AG08395 (cell line): ENCODE measurements around the gene DECR2.
"Not testable (repeated sequence)": the region's sequence is repeated elsewhere in the genome, so short reads cannot be mapped to it uniquely, and the experiment has no call there.

Source experiments
- DNase-seq: peaks from one replicate; pipeline ENCODE4 v3.0.0; 2012; ENCODE audit warnings: mixed read lengths, low spot score

DECR2 gene

GRCh38 chr16:379183-379960, 22.3 kb upstream of the DECR2 start:
- DNase-seq, result no peak

- DNase-seq, result no peak
Measured at GRCh38 chr16:379961-380761, 21.5 kb upstream of the DECR2 start.

GRCh38 chr16:380762-381011, 21.0 kb upstream of the DECR2 start:
- DNase-seq, result no peak

GRCh38 chr16:381012-381788, 20.5 kb upstream of the DECR2 start:
- DNase-seq, result peak; percentile 24

- DNase-seq, result peak; percentile 94
Measured at GRCh38 chr16:381789-382717, 19.6 kb upstream of the DECR2 start, which contains the start of gene PGAP6. PGAP6 (minus strand) TSS chr16:381978; CDS start chr16:381821, 157 bp downstream.

GRCh38 chr16:383326-384051, 18.2 kb upstream of the DECR2 start:
- no peak for DNase-seq

GRCh38 chr16:386641-387156, 15.0 kb upstream of the DECR2 start:
- no peak for DNase-seq

GRCh38 chr16:387761-388666, 13.7 kb upstream of the DECR2 start:
- not testable (repeated sequence) for DNase-seq

GRCh38 chr16:389352-389751, 12.3 kb upstream of the DECR2 start:
- no peak for DNase-seq

GRCh38 chr16:391885-392335, 9.8 kb upstream of the DECR2 start:
- DNase-seq, result peak; percentile 68

GRCh38 chr16:392450-393030, 9.1 kb upstream of the DECR2 start:
- no peak for DNase-seq

- no peak for DNase-seq
Measured at GRCh38 chr16:396199-396598, 5.5 kb upstream of the DECR2 start.

- peak; percentile 67 for DNase-seq
Measured at GRCh38 chr16:396605-397004, 5.1 kb upstream of the DECR2 start.

- DNase-seq, result peak; percentile 42
Measured at GRCh38 chr16:397135-397661, 4.5 kb upstream of the DECR2 start, which contains the start of gene NME4. NME4 (plus strand) TSS chr16:397199; CDS start chr16:397223, 24 bp downstream.

- DNase-seq, result peak; percentile 78
Measured at GRCh38 chr16:397736-398332, 3.9 kb upstream of the DECR2 start.

GRCh38 chr16:398561-399339, 2.9 kb upstream of the DECR2 start:
- DNase-seq, result no peak

- DNase-seq, result no peak
Measured at GRCh38 chr16:399340-400019, 2.2 kb upstream of the DECR2 start.
